Inflammatory macrophage treated with lipopolysaccharide for 4 hours (primary cell): ENCODE measurements around the gene PPFIBP2.

ENCODE experiments used
- DNase-seq: peaks from one replicate; pipeline ENCODE4 v3.0.0-alpha.2; 2020

PPFIBP2 gene

DNA sequence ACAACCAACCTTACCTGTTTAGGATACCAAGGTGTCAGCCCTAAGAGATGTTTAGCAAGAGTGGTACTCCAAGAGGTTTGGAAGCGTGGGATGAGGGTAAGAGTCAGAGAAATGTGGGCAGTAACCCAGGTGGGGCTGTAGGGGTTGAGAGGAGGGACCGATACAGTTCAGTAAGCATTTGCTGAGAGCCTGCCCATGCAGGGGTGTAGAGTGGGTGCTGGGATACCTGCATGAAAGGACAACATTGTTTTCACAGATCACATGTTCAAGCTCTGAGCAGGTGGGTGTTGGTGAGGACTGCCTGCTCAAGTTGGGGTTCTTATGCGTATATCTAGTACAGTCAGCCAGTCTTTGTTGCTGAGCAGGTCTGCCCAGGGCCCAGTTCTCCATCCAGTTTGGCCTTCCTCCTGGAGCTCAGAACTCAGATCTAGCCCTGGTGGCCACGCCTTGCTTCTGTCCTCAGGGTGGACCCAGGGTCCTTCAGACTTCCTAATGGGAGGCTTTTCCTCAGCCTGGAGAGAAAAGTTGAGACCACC, 14.8 kb downstream of the PPFIBP2 start:
- DNase-seq = no peak

DNA sequence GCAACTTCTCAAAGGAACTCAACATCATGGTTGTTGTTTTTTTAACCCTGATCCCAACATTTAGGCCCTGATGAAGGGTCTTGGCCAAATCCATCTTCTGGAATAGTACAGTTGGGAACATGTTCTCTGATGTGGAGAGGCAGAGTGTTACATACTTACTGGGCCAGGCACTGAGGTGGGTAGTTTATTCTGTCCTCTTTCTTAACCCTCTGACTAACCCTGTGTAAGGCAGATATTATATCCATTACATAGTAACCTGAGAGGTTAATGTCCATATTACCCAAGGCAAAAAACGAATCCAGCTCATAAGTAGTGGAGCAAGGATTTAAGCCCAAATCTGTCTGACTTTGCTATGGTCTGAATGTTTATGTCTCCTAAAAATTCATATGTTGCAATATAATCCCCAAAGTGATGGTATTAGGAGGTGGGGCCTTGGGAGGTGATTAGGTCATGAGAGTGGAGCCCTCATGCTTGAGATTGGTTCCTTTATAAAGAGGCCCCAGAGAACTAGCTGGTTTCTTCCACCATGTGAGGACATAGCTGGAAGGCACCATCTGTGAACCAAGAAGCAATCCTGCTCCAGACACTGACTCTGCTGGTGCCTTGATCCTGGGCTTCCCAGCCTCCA, 16.3 kb downstream of the PPFIBP2 start:
- peak; percentile 40 for DNase-seq

DNA sequence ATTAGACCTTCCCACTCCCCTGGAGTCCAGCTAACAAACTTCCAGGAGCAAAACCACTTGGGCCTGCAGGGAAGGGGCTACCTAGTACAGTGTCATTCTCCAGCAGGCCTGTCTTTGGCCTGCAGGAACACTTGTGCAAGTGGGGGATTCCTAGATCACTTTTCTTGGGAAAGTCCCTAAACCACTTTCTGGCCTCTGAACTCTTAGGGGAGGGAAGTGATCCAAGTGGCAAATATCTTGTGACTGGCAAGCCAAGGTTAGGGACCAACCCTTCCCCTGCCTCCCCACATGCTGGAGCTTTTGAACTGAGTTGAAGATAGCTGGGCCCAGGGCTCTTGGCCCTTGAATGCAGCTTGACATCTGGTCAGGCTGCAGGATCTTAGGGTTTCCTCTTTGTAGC, 17.2 kb downstream of the PPFIBP2 start:
- peak; percentile 91 for DNase-seq

- DNase-seq = no peak
These were observed 18.8 kb downstream of the PPFIBP2 start for GRCh38 chr11:7532405-7533145.

DNA sequence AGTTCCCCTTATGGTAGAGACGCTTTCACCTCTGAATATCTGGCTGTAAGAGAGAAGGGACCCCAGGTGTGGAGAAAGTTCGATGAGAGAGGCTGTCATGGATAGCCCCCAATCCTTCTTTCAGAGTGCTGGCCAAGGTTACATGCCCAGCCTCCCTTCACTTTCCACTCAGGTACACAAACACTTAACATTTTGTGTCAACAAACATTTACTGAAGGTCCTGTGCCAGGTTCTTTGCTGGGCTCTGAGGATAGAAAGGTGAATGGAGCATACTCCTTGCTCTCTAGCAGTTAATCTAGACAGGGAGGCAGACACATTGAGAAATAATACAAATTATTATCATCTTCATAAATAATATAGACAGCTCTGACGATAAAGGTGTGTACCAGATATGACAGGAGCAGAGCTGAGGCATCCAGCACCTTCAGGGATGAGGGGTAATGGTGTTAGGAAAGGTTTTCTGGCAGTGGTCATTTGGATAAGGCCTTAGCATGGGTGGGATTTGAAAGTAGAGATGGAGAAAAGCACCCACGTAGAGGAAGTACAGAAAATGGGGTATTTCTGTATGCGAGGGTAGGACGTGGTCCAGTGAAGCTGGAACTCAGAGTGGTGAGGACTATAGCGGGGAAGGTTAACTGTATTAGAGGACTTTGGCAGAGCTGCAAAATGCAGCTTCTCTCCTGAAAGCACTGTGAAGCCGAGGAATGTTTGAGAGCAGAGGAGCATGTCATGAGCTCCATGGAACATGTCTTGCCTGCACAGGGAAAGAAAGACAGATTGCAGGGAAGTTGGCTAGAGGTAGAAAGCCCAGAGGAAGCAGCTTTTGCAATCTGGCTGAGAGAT, 19.6 kb downstream of the PPFIBP2 start:
- DNase-seq = no peak

DNA sequence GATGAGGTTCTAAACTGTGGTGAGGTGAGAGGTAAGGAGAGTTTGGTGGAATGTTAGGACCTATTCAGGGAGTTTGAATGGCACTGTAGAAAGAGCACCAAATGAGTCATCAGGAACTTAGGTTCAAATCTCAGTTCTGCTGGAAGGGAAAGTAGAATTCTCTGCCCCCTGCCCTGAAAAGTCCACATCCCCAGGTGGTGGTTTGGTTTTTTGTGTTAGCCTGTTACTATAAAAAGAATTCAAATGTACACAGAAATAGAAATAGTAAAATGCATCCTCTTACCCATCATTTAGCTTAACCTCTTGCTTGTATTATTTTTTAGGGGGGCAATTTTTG, 20.2 kb downstream of the PPFIBP2 start:
- no peak for DNase-seq

- DNase-seq = peak; percentile 18
These were observed 22.3 kb downstream of the PPFIBP2 start for GRCh38 chr11:7536100-7536499.

DNA sequence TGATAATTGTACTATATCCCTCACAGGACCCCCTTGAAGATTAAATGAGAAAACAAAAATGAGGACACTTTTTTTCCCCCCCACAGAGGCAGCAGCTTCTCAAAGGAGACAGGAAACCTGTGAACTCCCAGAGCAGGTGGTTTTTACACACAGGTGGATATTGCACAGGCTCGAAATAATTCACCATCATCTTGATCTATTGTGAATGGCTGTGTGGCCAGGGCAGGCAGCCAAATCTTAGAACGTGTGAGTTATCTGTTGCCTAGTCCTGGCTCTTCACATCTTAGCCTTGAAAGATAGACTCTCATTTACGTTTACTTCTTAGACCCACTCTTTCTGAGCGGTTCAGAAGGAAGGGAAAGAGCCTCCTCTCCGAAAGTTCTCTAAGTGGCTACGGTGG, 23.5 kb downstream of the PPFIBP2 start:
- DNase-seq = no peak

DNA sequence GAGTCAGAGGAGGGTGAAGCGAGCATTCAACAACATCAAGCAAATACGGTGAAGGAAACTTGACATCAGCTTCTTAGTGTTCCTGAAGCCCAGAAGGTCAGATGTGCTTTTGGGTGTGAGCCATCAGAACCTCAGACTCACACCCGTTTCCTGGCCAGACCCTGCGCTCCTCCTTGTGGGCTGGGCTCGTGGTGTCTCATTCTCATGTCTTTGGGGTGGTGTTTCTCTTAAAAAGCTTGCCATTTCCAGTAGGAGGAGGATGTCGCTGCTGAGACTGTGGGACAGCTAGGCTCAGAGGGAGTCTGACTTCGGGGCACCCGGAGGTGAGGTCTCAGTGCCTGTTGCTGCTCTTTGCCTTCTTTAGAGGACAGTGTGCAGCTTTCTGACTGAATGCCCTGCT, 24.2 kb downstream of the PPFIBP2 start:
- no peak for DNase-seq

- DNase-seq = no peak
These were observed 25.0 kb downstream of the PPFIBP2 start for GRCh38 chr11:7538466-7539454.

GRCh38 chr11:7540830-7541555, 27.2 kb downstream of the PPFIBP2 start:
- no peak for DNase-seq

GRCh38 chr11:7543302-7543701, 29.5 kb downstream of the PPFIBP2 start:
- no peak for DNase-seq

DNA sequence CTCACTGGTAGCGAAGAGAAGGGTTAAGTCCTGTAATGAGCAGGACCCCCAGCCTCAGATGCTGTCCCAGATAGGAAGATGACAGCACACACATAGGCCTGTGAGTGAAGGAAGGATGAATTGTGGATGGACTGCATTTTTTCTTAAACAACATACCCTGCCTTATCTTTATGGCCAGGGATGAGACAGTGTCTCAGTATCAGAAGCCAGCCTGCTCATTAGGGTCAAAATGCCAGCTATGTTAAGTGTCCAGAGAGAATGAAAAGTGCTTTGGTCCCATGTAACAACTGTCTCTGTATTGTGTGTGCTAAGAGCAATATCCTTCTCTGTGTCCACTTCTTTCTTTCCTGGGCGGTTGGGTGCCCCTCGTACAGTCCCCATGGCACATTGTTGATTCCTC, 30.2 kb downstream of the PPFIBP2 start:
- no peak for DNase-seq

DNA sequence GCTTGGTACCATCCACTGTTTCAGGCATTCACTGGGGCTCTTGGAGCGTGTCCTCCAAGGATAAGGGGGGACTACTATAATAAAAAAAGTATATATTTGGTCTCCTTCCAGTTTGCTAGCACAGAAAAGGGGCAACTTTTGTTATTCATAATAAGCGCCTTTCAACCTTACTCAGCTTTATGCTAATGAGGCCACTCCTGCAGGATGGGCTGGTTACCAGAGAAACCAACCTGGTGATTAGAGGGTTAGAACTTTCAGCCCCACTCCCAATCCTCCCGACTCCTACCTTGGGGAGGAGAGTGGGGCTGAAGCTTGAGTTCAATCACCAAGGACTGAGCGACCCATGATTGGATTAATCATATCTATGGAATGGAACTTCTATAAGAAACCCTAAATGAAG, 31.8 kb downstream of the PPFIBP2 start:
- no peak for DNase-seq

DNA sequence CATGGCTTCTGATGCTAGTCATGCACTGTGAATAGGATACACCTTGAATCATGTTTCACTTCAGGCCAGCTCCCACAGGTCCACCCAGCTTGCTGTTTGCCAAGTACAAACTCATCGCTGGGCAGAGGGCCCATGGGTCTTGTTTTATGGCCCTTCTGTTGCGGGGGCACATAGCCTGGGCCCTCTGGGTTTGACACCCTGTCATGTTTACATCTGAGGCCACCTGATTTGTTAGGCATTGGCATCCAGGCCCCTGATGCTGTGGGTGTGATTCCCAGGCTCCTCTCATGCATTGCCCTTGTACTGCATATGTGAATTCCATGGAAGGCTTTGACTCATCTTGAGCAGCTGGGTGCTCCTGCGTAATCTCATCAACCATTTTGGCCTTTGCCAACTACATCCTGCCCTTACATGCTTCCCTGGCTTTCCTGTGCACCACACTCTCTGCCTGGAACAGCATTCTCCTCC, 32.6 kb downstream of the PPFIBP2 start:
- no peak for DNase-seq

DNA sequence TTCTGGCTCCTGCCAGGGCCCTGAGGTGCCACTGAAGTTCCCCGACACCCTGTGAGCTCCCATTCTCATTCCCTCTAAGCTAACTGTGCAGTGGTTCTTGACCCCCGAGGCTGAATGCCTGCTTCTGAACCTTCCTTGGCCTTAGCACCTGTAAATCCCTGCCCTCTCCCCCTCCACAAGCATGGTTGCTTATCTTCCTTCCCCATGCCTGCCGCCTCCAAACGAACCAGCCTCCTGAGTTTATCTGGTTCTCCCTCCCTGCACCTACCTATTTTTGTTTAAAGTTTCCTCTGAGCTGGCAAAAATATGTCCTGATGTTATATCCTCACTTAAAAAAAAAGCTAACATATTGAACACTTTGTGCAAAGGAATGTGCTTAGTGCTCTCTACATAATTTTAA, 33.9 kb downstream of the PPFIBP2 start:
- no peak for DNase-seq

DNA sequence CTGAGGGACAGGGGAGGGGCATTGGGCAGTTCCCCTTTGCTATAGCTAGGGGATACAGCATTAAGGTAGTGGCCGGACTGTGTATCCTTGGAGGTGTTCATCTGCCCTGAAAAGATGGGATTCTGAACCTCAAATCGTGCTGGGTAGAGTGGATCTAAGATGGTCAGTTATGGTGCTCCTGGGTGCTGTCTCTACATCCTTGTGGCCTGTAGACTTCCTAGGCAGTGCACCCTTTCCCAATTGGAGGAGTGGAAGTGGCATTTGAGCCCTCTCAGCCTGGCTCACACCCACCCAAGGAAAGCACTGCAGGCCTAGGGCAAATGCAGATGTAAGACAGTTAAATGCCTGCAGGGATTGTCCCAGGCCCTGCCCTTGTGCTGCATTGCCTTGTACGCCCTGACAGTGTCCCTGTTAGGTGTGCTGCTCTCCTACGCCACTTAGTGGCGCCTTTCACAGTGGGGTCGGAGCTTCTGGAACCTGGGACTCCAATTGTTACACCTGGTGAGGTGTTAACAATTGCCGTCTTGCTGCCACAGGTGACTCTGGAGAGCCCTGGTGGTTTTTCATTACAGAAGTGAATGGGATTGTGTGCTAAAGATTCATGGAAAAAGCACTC, 35.0 kb downstream of the PPFIBP2 start:
- no peak for DNase-seq

DNA sequence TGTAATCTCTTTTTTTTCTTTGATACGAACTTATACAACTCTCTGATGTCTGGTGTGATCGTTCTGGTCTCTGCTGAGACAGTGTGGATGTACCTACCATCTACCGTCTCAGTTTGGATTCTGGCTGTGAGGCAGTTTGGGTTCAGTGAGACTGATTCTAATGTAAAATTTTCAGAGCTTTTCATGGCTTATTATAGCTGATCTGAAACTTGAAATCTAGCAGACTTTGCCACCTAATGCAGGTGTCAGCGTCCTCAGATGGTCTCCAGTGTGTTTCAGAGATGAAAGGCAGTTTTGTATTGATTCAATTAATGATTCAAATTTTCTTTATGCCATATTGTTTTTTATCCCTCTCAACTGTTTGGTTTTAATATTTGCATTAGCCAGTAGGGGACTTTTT, 35.9 kb downstream of the PPFIBP2 start:
- DNase-seq = no peak

DNA sequence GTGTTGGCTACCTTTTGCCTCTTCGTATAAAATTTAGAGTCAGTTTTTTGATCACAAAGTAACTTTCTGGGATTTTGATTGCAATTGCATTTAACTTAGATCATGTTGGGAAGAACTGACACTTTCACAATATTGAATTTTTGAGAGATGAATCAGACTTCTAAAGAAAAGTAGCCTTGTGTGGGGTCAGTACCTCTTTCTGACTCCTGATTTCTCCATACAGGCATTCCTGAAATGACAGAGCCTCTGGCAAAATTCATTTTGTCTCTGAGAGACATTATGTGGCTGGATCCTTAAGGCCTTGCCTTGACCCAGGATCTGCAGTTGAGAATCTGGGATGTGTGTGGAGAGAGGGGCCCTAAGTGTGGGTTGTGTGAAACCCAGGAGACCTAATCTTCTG, 37.8 kb downstream of the PPFIBP2 start:
- DNase-seq = no peak

- no peak for DNase-seq
These were observed 38.9 kb downstream of the PPFIBP2 start for GRCh38 chr11:7552666-7553065.

DNA sequence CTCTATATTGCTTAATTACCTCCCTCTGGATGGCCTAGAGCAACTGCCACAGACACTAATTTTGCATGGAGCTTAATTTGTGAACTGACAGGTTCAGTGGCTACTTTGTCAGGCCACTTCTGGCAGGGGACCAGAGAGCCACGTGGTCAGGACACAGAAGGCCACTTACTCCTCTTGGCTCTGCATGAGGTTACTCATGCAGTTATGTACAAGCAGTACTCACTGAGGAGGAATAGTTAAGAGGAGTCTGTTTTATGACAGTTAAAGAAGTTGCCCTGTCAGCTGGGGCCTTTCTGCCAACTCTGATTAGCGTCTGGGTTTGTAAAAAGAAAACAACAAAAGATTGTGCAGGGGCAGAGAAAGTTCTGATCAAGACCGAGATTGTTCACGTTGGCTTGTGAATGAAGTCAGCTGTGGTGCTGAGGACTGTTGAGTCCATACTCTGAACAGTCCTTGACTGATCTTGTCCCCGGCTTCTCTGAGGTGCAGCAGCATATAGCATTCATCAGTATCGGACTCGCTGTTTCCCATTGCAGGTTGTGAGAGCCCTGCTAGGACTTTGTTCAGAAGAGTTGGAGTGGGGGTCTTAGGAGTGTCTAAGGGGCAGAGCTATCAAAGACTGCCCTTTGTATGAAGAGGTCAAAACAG, 41.4 kb downstream of the PPFIBP2 start:
- no peak for DNase-seq
